Measurements from ENCODE around the gene AVPI1.
A peak's percentile ranks its signal among the peaks of the same experiment; 100 is the strongest.
"Not testable (repeated sequence)": the region's sequence is repeated elsewhere in the genome, so short reads cannot be mapped to it uniquely, and the experiment has no call there.

The AVPI1 gene

GRCh38 chr10:97682042-97682441, 5.0 kb downstream of the AVPI1 start:
- no peak for DNase-seq

GRCh38 chr10:97679594-97679993, 7.4 kb downstream of the AVPI1 start:
- DNase-seq, result no peak

- DNase-seq, result peak; percentile 45 to 48
Measured at GRCh38 chr10:97676770-97677581, 10.1 kb downstream of the AVPI1 start.

GRCh38 chr10:97675222-97675621, 11.8 kb downstream of the AVPI1 start:
- DNase-seq, result no peak

DNA sequence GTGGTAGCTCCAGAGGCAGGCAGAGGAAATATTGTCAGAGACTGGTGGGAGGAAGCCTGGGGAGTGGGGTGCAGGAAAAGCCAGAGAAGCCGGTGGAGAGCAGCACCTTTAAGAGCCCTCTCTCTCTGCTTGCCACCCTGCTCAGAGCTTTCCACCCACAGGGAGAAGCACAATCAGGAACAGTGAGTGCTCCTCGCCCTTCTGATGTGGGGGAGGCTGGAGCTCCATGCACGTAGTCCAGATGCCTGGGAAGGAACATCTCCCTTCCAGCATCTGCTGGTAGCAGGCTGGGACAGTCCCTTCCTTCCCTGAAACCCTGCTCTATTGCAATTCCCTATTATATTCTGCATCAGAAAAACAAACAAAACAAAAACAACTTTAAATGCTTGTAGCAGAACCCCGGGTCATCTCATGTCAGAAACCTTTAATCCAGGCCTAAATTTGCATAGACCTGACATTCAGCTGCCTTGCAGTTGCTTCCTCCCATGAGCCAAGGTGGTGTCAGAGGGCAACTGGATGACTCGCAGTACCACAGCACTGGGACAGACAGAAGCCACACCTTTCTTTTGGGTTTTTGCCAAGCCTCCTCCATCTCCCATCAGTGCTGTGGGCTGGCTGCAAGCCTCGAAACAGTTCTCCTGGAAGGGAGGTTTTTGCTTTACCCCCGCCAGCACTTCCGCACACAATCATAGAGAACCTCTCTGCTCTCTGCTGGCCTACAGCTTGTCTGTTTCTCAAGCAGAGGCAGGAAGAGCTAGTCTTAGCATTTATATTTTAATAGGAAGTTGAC, 13.1 kb downstream of the AVPI1 start:
- DNase-seq, result no peak

DNA sequence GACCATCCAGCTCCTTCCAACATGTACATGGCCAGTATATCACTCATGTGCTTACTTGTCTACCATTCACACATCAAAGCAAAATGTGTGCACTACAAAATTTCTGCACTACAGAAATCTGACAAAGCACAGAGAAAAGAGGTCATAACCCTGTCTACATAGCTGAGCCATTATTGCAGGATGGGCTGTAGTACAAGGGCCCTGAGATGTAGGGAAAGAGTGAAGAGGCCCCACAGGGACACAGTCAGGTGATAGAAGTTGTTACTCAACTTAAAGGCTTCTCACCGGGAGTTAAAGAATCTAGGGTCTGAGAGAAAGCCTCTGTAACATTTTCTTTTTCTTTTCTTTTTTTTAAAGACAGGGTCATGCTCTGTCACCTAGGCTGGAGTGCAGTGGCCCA, 17.5 kb downstream of the AVPI1 start:
- no peak for DNase-seq

- no peak for DNase-seq
Measured at GRCh38 chr10:97667463-97667862, 19.6 kb downstream of the AVPI1 start.

DNA sequence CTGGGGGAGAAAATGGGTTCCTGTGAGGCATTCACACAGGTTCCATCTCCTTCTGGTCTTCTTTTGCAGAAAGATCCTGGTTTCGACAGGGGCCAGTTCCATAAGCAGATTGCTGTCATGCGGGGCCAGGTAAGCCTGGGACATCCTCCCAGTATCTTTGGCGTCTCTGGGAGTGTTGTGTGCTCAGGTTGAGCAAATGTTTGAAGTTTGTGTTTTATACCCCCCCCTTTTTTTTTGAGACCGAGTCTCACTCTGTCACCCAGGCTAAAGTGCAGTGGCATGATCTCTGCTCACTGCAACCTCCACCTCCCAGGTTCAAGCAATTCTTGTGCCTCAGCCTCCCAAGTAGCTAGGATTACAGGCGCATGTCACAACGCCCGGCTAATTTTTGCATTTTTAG, 20.0 kb downstream of the AVPI1 start:
- DNase-seq, result no peak

- DNase-seq, result no peak
Measured at GRCh38 chr10:97664282-97664850, 22.7 kb downstream of the AVPI1 start.

DNA sequence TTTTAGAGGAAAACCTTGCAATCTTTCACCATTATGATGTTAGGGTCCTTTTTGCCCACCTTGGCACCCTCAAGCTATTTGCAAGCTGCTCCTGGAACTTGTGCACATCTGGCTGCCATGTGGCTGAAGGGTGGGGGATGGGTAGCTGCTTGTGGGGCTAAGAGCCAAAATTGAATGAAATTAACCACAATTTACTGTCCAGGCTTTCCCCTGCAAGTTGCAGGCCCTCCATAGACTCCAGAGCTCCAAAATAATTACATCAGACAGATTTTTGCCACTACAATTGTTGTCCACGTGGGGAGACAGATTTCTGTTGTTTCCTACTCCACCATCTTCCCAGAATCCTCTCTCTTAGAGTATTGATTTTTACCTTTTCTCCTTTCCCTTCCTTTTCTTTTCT, 27.5 kb downstream of the AVPI1 start:
- no peak for DNase-seq

DNA sequence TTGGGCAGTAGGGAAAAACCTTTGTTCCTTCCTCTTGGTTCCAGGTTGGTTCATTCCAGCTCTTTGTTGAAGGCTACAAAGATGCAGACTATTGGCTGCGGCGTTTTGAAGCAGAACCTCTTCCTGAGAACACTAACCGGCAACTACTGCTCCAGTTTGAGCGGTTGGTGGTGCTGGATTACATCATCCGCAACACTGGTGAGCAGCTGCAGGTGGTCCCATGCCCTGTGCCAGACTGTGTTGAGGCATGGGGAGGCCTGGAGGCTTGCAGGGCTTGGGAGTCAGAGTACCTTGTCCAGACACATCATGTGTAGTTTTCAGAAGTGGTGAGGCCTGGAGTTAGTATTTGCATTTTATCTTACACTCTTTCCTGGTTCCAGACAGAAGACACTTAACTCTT, 30.3 kb downstream of the AVPI1 start:
- DNase-seq, result no peak

DNA sequence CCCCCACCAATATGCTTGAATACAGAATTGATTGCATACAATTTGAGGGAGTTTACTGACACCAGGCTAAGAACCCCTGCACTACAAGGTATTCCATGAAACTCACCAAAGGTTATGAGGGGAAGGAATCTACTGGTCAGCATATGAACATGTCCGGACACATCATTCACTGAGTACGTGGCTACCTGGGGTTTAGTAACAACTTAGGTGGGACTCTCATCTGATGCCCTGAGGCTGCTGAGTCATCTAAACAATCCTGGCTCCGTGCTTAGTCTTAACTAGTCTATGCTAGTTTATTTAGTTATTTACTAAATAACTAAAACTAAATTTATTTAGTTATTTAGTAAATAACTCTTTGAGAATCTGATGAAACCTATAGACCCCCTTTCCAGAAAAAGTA, 35.3 kb downstream of the AVPI1 start:
- DNase-seq, result no peak

- DNase-seq, result no peak
Measured at GRCh38 chr10:97650726-97651125, 36.3 kb downstream of the AVPI1 start.

GRCh38 chr10:97649405-97649750, 37.7 kb downstream of the AVPI1 start:
- DNase-seq, result not testable (repeated sequence)

GRCh38 chr10:97648562-97649404, 38.3 kb downstream of the AVPI1 start:
- DNase-seq, result peak; percentile 42 to 43

DNA sequence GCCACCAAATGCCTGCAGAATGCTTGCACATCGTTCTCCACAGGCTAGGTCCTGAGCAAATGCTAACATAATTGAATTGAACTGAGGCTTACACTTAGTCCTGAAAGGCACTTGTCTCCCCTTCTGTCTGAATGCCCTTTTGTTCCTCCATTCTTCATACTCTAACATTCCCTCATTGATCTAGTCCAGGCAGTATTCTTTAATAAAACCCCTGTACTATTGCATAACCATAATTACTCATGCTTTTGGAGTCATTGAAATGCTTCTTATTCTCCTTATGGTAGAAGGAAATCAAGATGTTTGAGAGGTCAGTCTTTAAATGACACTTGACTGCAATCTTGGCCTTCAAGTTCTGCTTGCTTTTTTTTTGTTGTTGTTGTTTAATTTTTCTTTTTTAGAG, 39.5 kb downstream of the AVPI1 start:
- DNase-seq, result no peak

GRCh38 chr10:97644936-97645335, 42.1 kb downstream of the AVPI1 start:
- DNase-seq, result no peak

DNA sequence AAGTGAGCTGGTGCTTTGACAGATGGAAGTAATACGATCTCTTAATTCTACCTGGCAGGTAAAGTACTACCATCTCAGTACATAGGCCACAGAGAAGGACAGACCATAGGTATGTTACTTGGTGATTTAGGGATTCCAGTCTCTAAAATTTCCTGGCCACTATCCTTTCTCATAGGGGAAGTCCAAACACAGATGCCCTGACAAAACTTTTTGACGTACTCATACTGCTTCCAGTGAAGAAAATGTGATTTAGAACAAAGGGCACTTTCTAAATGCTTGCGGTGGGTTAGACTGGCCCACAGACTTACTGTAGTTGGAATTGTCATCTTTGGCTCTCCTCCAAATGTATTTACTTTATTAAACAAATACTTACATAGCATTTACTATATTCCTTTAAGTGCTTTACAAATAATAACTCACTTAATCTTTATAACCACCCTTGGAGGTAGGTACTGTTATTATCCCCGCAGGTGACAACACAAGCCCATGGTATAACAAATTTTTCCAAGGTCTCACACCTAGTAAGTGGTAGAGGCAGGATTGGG, 43.5 kb downstream of the AVPI1 start:
- no peak for DNase-seq

GRCh38 chr10:97642471-97643159, 44.4 kb downstream of the AVPI1 start:
- not testable (repeated sequence) for DNase-seq

- peak in 1 of 2 donors; percentile 9 for DNase-seq
Measured at GRCh38 chr10:97640868-97641811, 45.9 kb downstream of the AVPI1 start.
